DOHH2 (cell line): ENCODE results near the gene BABAM2.
"Not testable (repeated sequence)": the region's sequence is repeated elsewhere in the genome, so short reads cannot be mapped to it uniquely, and the experiment has no call there.

Experiments
- H3F3A ChIP-seq: fragments of 200-600 bp; sonication (generic), shearing (Covaris generic); 2 replicates; pipeline ENCODE4 v1.6.0; 2016; ENCODE audit warnings: antibody characterized with exemption, mild to moderate bottlenecking; ENCODE audit not compliant: control insufficient read depth, insufficient read depth
- H3K27ac ChIP-seq: fragments of 200-600 bp; sonication (generic); 2 replicates; pipeline ENCODE4 v1.5.1; 2014; ENCODE audit warnings: low read depth, mild to moderate bottlenecking, low read length, moderate library complexity
- H3K27me3 ChIP-seq: fragments of 200-600 bp; sonication (generic); 2 replicates; pipeline ENCODE4 v1.6.1; 2014; ENCODE audit warnings: mild to moderate bottlenecking, low read length, mixed read lengths; ENCODE audit not compliant: control insufficient read depth
- H3K36me3 ChIP-seq: fragments of 200-600 bp; sonication (generic); 2 replicates; pipeline ENCODE4 v1.6.1; 2014; ENCODE audit warnings: mild to moderate bottlenecking, low read length, moderate library complexity, mixed read lengths; ENCODE audit not compliant: control insufficient read depth
- H3K4me1 ChIP-seq: fragments of 200-600 bp; sonication (generic); 2 replicates; pipeline ENCODE4 v1.6.1; 2014; ENCODE audit warnings: mild to moderate bottlenecking, low read length, mixed read lengths; ENCODE audit not compliant: control insufficient read depth
- H3K4me2 ChIP-seq: fragments of 200-600 bp; sonication (generic); 2 replicates; pipeline ENCODE4 v1.6.0; 2014; ENCODE audit warnings: mild to moderate bottlenecking, low read length, moderate library complexity
- H3K4me3 ChIP-seq: fragments of 200-600 bp; sonication (generic); 2 replicates; pipeline ENCODE4 v1.5.1; 2014; ENCODE audit warnings: mild to moderate bottlenecking, low read length, mixed read lengths
- H3K79me2 ChIP-seq: fragments of 200-600 bp; sonication (generic); 2 replicates; pipeline ENCODE4 v1.6.1; 2014; ENCODE audit warnings: mild to moderate bottlenecking, low read length, mixed read lengths; ENCODE audit not compliant: control insufficient read depth
- H3K9me2 ChIP-seq: fragments of 200-600 bp; sonication (generic); replicated peaks from 2 replicates; pipeline ENCODE4 v1.6.1; 2014; ENCODE audit warnings: mild to moderate bottlenecking, low read length, mixed read lengths; ENCODE audit not compliant: control insufficient read depth
- H3K9me3 ChIP-seq: fragments of 200-600 bp; sonication (generic); 2 replicates; pipeline ENCODE4 v1.6.1; 2014; ENCODE audit warnings: antibody characterized with exemption, low read length, mixed read lengths; ENCODE audit not compliant: control insufficient read depth, insufficient read depth
- H4K20me1 ChIP-seq: fragments of 200-600 bp; sonication (generic); 2 replicates; pipeline ENCODE4 v1.6.0; 2014; ENCODE audit warnings: low read depth, mild to moderate bottlenecking, antibody characterized with exemption, low read length, moderate library complexity; ENCODE audit not compliant: control insufficient read depth, insufficient read depth
- EZH2phosphoT487 ChIP-seq: fragments of 200-600 bp; sonication (generic); IDR thresholded peaks from 2 replicates; pipeline ENCODE4 v1.6.1; 2017; ENCODE audit warnings: borderline replicate concordance, mild to moderate bottlenecking, antibody characterized with exemption, low read length, moderate library complexity, mixed read lengths
- TF ChIP-seq, protein P1 (sequence below): fragments of 200-600 bp; sonication (generic); IDR thresholded peaks from one replicate; pipeline ENCODE4 v1.5.1; 2014; ENCODE audit warnings: antibody characterized with exemption, mild to moderate bottlenecking, low read depth, low read length; ENCODE audit not compliant: poor library complexity, severe bottlenecking

Gene BABAM2

DNA sequence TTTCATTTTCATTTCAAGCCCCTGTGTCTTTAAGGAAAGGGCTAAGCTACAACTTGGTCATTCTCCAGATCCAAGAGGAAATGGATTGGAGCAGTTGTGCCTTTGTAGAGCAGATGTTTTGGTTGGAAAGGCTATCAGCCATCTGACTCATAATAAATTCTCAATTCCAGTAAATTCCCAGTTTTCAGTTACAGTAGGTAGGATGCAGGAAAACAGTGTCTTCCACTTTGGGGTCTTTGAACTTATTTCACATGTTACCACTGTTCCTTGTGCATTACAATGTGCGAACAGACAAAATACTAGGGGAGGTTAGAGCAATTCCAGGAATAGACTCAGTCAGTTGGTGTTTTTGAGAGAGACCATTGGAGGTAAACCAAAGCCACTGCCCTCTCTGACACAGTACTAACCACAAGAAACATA is 211.9 kb downstream of the BABAM2 start:
- Histone ChIP-seq H3K4me1 (no peaks in the 10 kb centered on the region), H3K4me2 (no peak overlapping the region), H3K9me2 (no peaks in the 10 kb centered on the region), H3K9me3 (no peaks in the 10 kb centered on the region), H3K27me3 (no peaks in the 10 kb centered on the region), H3K27ac (no peak overlapping the region), H3F3A (no peaks in the 10 kb centered on the region), H3K36me3 (no peaks in the 10 kb centered on the region), H4K20me1 (no peaks in the 10 kb centered on the region), H3K79me2 (no peaks in the 10 kb centered on the region), H3K4me3 (no peak overlapping the region)
- TF ChIP-seq EZH2phosphoT487, result no peak
- TF ChIP-seq, protein P1, sequence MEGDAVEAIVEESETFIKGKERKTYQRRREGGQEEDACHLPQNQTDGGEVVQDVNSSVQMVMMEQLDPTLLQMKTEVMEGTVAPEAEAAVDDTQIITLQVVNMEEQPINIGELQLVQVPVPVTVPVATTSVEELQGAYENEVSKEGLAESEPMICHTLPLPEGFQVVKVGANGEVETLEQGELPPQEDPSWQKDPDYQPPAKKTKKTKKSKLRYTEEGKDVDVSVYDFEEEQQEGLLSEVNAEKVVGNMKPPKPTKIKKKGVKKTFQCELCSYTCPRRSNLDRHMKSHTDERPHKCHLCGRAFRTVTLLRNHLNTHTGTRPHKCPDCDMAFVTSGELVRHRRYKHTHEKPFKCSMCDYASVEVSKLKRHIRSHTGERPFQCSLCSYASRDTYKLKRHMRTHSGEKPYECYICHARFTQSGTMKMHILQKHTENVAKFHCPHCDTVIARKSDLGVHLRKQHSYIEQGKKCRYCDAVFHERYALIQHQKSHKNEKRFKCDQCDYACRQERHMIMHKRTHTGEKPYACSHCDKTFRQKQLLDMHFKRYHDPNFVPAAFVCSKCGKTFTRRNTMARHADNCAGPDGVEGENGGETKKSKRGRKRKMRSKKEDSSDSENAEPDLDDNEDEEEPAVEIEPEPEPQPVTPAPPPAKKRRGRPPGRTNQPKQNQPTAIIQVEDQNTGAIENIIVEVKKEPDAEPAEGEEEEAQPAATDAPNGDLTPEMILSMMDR, result no peak

DNA sequence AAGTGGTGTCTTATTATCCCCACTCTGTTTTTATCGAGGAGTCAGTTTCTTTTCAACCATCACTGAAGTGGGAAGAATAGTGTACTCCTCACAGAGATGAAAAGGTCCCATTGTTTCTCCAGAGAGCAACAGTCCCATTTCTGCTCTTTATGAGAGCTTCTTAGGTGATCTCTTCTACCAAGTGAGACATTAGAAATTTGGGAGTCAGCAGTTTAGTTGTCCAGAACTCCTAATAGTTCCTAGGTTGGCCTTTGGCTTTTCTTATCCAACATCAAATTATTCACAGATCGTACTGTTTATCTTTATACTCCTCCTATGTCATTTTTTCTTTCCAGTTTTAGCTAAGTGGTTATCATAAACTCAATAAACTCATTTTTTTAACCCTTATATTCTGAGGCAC is 213.1 kb downstream of the BABAM2 start:
- Histone ChIP-seq H3K4me2 (no peak overlapping the region), H3K4me1 (0 out of 2 replicates have a peak, but pooled peaks cover 4% of the 10 kb centered on the region), H3F3A (no peaks in the 10 kb centered on the region), H3K27ac (no peak overlapping the region), H3K4me3 (no peak overlapping the region), H3K36me3 (no peaks in the 10 kb centered on the region), H4K20me1 (no peaks in the 10 kb centered on the region), H3K9me3 (no peaks in the 10 kb centered on the region), H3K79me2 (no peaks in the 10 kb centered on the region), H3K9me2 (no peaks in the 10 kb centered on the region), H3K27me3 (no peaks in the 10 kb centered on the region)
- no peak for TF ChIP-seq EZH2phosphoT487
- TF ChIP-seq, protein P1, result no peak

DNA sequence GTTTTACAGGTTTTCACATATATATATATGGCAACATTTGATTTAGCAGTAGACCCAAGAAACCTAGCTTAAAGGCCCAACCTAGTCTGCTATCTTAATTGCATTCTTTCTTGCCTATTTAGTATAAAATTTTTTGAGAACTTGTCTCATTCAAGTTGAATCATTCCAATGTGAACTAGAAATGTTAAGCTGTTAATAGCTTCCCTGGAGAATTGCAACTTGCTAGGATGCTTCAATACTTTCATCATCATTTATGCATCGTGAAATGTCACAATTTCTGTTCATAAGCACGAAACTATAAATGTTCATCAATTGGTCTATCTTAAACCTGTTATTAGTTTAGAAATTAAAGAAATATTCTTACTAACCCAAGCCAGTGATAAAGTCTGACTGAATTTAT is 217.6 kb downstream of the BABAM2 start:
- TF ChIP-seq, protein P1, result no peak
- TF ChIP-seq EZH2phosphoT487, result no peak
- H3K4me2 ChIP-seq, result no peak overlapping the region

DNA sequence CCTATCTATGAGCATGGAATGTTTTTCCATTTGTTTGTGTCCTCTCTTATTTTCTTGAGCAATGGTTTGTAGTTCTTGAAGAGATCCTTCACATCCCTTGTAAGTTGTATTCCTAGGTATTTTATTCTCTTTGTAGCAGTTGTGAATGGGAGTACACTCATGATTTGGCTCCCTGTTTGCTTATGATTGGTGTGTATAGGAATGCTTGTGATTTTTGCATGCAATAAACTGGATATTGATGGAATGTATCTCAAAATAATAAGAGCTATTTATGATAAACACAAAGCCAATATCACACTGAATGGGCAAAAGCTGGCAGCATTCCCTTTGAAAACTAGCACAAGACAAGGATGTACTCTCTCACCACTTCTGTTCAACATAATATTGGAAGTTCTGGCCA is 223.2 kb downstream of the BABAM2 start:
- H3K9me2 ChIP-seq, H3K79me2 ChIP-seq, H3K27me3 ChIP-seq, H3K9me3 ChIP-seq, H3K27ac ChIP-seq, H4K20me1 ChIP-seq, H3K4me3 ChIP-seq, H3F3A ChIP-seq, H3K4me2 ChIP-seq, H3K36me3 ChIP-seq, H3K4me1 ChIP-seq: not testable (repeated sequence)

More for the DNA sequence above, 217.6 kb downstream of the BABAM2 start:
- Histone ChIP-seq H3K27ac (no peak overlapping the region), H4K20me1 (no peaks in the 10 kb centered on the region), H3K27me3 (no peaks in the 10 kb centered on the region), H3K79me2 (no peaks in the 10 kb centered on the region), H3K9me2 (no peaks in the 10 kb centered on the region), H3K4me3 (no peak overlapping the region), H3F3A (no peaks in the 10 kb centered on the region), H3K4me1 (0 out of 2 replicates have a peak, but pooled peaks cover 4% of the 10 kb centered on the region), H3K9me3 (no peaks in the 10 kb centered on the region), H3K36me3 (no peaks in the 10 kb centered on the region)
